RCC 7860 (cell line): Measurements from ENCODE around the gene BSG.
"Not testable (repeated sequence)": the region's sequence is repeated elsewhere in the genome, so short reads cannot be mapped to it uniquely, and the experiment has no call there.

Source experiments
- DNase-seq: peaks from one replicate; pipeline ENCODE4 v3.0.0-alpha.2; 2015; ENCODE audit warnings: low spot score
- FAIRE-seq: peaks from 2 replicates; lab custom pipeline; 2012; peaks lifted over from hg19 to GRCh38; lab: Jason Lieb, UNC

The BSG gene

DNA sequence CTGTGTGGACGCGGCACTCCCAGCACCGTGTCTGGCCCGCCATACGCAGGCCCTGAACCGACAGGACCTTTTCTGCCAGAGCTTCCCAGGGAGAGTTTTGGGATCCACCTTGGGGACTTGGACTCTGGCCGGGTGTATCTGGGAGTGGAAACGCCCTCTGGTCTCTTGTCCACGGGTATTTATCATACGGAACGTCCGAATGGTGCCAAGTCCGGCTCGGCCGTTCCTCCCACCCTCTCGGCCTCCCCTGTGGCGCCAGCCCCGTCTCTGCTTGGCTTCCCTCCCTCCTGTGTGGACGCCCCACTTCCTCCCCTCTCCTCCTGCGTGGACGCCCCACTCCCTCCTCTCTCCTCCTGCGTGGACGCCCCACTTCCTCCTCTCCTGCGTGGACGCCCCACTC is 29.4 kb downstream of the BSG start:
- no peak for FAIRE-seq
- no peak for DNase-seq

- DNase-seq (no peak), FAIRE-seq (no peak)
Measured at GRCh38 chr19:602391-603301, 30.2 kb downstream of the BSG start.

GRCh38 chr19:603302-603639 is 30.9 kb downstream of the BSG start:
- not testable (repeated sequence) for DNase-seq, FAIRE-seq

- not testable (repeated sequence) for DNase-seq
Measured at GRCh38 chr19:603779-604178, 31.4 kb downstream of the BSG start.

DNA sequence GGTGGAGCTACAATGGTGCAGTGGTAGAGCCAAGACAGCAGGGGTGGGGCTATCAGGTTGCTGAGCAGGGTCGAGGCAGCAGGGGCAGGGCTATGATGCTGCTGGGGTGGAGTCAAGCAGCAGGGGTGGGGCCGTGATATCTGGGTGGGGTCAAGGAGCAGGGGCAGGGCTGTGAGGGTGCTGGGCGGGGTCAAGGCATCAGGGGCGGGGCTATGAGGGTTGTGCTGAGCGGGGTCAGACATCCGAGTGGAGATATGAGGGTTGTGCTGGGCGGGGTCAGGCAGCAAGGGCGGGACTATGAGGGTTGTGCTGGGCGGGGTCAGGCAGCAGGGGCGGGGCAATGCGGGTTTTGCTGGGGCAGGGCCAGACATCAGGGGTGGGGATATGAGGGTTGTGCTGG is 32.0 kb downstream of the BSG start:
- FAIRE-seq: no peak

More at GRCh38 chr19:603779-604178, 31.4 kb downstream of the BSG start:
- FAIRE-seq: not testable (repeated sequence)

DNA sequence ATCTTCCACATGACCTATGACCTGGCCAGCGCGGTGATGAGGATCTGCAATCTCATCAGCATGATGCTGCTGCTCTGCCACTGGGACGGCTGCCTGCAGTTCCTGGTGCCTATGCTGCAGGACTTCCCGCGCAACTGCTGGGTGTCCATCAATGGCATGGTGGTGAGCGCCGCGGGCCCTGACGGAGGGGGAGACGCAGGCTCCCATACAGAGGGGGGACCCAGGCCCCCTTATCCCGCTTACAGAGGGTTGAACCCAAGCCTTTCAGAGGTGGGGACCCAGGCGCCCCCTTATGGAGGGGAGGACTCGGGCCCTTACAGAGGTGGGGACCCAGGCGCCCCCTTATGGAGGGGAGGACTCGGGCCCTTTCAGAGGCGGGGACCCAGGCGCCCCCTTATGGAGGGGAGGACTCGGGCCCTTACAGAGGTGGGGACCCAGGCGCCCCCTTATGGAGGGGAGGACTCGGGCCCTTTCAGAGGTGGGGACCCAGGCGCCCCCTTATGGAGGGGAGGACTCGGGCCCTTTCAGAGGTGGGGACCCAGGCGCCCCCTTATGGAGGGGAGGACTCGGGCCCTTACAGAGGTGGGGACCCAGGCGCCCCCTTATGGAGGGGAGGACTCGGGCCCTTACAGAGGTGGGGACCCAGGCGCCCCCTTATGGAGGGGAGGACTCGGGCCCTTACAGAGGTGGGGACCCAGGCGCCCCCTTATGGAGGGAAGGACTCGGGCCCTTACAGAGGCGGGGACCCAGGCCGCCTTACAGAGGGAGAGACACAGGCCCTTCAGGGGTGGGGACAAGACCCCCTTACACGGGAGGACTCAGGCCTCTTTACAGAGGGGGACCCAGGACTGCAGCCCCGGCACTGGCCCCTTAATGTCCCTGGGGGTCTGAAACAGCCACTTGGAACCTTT is 32.9 kb downstream of the BSG start:
- DNase-seq, FAIRE-seq: not testable (repeated sequence)

More for the DNA sequence above, 32.0 kb downstream of the BSG start:
- no peak for DNase-seq

GRCh38 chr19:607301-608154 is 35.1 kb downstream of the BSG start:
- DNase-seq (no peak), FAIRE-seq (no peak)

GRCh38 chr19:608155-609003 is 36.0 kb downstream of the BSG start:
- DNase-seq (no peak), FAIRE-seq (no peak)

GRCh38 chr19:609004-609346 is 36.6 kb downstream of the BSG start:
- FAIRE-seq (no peak), DNase-seq (peak; percentile 55)

DNA sequence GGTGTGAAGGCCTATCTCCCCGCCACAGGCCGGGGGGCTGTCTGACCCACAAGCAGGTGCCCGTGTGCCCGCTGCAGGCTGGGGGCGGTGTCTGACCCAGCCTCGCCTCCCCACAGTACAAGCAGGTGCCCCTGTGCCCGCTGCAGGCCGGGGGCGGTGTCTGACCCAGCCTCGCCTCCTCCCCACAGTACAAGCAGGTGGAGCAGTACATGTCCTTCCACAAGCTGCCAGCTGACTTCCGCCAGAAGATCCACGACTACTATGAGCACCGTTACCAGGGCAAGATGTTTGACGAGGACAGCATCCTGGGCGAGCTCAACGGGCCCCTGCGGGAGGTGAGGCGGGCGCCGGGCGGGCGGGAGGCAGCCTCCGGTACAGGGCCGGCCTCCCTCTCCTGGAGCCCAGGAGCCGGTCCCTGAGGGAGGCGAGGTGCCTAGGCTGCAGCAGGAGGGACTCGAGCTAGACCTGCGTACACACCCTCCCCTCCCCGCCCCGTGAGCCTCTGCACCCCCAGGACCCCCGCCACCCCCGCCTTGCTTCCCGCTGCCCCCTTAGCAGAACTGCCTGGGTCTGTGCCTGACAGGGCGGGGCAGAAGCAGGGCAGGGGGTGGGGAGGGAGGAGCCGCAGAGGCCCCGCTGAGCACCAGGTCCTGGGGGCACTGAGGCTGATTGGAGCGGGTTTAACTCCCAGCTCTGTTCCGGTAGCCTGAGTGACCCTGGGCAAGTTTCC is 37.8 kb downstream of the BSG start:
- FAIRE-seq: no peak
- no peak for DNase-seq

- peak; percentile 88 for FAIRE-seq
- peak; percentile 86 for DNase-seq
Measured at GRCh38 chr19:610801-611480, 38.5 kb downstream of the BSG start.

GRCh38 chr19:611481-611868 is 39.1 kb downstream of the BSG start:
- DNase-seq: peak; percentile 99
- peak; percentile 98 for FAIRE-seq

GRCh38 chr19:612941-613340 is 40.5 kb downstream of the BSG start:
- no peak for FAIRE-seq
- DNase-seq: no peak

- DNase-seq (no peak), FAIRE-seq (no peak)
Measured at GRCh38 chr19:613732-614567, 41.6 kb downstream of the BSG start.

- FAIRE-seq (no peak), DNase-seq (no peak)
Measured at GRCh38 chr19:615619-616018, 43.2 kb downstream of the BSG start.

DNA sequence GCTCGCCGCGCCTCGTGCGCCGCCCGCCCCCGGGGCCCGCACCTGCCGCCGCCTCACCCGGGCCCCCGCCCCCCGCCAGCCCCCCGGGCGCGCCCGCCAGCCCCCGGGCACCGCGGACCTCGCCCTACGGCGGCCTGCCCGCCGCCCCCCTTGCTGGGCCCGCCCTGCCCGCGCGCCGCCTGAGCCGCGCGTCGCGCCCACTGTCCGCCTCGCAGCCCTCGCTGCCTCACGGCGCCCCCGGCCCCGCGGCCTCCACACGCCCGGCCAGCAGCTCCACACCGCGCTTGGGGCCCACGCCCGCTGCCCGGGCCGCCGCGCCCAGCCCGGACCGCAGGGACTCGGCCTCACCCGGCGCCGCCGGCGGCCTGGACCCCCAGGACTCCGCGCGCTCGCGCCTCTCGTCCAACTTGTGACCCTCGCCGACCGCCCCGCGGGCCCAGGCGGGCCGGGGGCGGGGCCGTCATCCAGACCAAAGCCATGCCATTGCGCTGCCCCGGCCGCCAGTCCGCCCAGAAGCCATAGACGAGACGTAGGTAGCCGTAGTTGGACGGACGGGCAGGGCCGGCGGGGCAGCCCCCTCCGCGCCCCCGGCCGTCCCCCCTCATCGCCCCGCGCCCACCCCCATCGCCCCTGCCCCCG is 43.8 kb downstream of the BSG start:
- DNase-seq (no peak), FAIRE-seq (no peak)

- DNase-seq: no peak
- FAIRE-seq: no peak
Measured at GRCh38 chr19:616747-617526, 44.5 kb downstream of the BSG start.
